Spleen (tissue), 11 donors: ENCODE data around the gene GIPC3. TPM values are rescaled to one million over a fixed set of nuclear protein-coding genes. Genes with fewer than 3 reads are reported as not detected.
"Not testable (repeated sequence)": the region's sequence is repeated elsewhere in the genome, so short reads cannot be mapped to it uniquely, and the experiment has no call there.

ENCODE experiments used
- DNase-seq: peaks from one replicate; pipeline ENCODE4 v3.0.0-alpha.2; 2020
- H3K27ac ChIP-seq, 8 donors: fragments of 200-600 bp; sonication (generic) in 7 of 8; 1 replicate in 4 of 8; 2 replicates in 4 of 8; pipeline versions ENCODE4 v1.5.0 to v1.8.0; 2016 to 2021; ENCODE audit warnings: inconsistent platforms in 4 of 8, mild to moderate bottlenecking in 4 of 8, moderate library complexity in 1 of 8
- H3K27me3 ChIP-seq, 7 donors: fragments of 200-600 bp; sonication (generic) in 6 of 7; replicated peaks in 1 of 7; 1 replicate in 4 of 7; 2 replicates in 3 of 7; pipeline versions ENCODE4 v1.5.0 to v1.8.0; 2016 to 2021; ENCODE audit warnings: inconsistent platforms in 3 of 7, mild to moderate bottlenecking in 1 of 7
- H3K36me3 ChIP-seq, 6 donors: fragments of 200-600 bp; sonication (generic) in 5 of 6; 1 replicate in 4 of 6; 2 replicates in 2 of 6; pipeline versions ENCODE4 v1.5.0 to v1.8.0; 2016 to 2021; ENCODE audit warnings: inconsistent platforms in 2 of 6
- H3K4me1 ChIP-seq, 6 donors: fragments of 200-600 bp; sonication (generic) in 5 of 6; 1 replicate in 3 of 6; 2 replicates in 3 of 6; pipeline versions ENCODE4 v1.5.0 to v1.8.0; 2016 to 2021; ENCODE audit warnings: inconsistent platforms in 3 of 6
- H3K4me3 ChIP-seq, 8 donors: fragments of 200-600 bp; sonication (generic) in 7 of 8; 1 replicate in 4 of 8; 2 replicates in 4 of 8; pipeline versions ENCODE4 v1.5.0 to v1.8.0; 2016 to 2021; ENCODE audit warnings: inconsistent platforms in 4 of 8, mild to moderate bottlenecking in 4 of 8, moderate library complexity in 2 of 8
- H3K9me3 ChIP-seq, 8 donors: fragments of 200-600 bp; sonication (generic) in 7 of 8; 1 replicate in 4 of 8; 2 replicates in 4 of 8; pipeline versions ENCODE4 v1.5.0 to v1.8.0; 2016 to 2021; ENCODE audit warnings: inconsistent platforms in 4 of 8
- POLR2A ChIP-seq, 3 donors: fragments of 450-650 bp; IDR thresholded peaks; one replicate each; pipeline ENCODE4 v1.5.1; 2017; ENCODE audit warnings: antibody characterized with exemption in 3 of 3, mild to moderate bottlenecking in 1 of 3
- POLR2AphosphoS5 ChIP-seq, 3 donors: sonication (generic); formaldehyde crosslinking; IDR thresholded peaks; one replicate each; pipeline ENCODE4 v1.5.1; 2017; ENCODE audit warnings: antibody characterized with exemption in 3 of 3
- WGBS, 5 donors: extraction: QIAGEN DNeasy Blood & Tissue Kit in 3 of 5; methylation state at CpG; one replicate each; pipeline versions ENCODE4 v1.1.5 to v1.1.7; 2013 to 2018; 5-methylcytosine and 5-hydroxymethylcytosine counted together
- intact Hi-C: fragments of 100-400 bp; cut with DNase I; formaldehyde crosslinking; loops from one replicate; pipeline ENCODE4 v1.15.0; 2023; ENCODE audit warnings: low total_unique reads
- polyA plus RNA-seq, 3 donors: library from polyadenylated mRNA; stranded (reverse); fragments of 200-250 nt; gene quantifications; one replicate each; pipeline ENCODE4 v1.2.1, GENCODE V29; 2013
- total RNA-seq, 7 donors: library from RNA; depleted of rRNA in 3 of 7; stranded (reverse); fragments of >200 nt in 3 of 7; fragmentation: NEBNext Ultra II Directional in 4 of 7; extraction: Animal tissue kit (Norgen Biotek cat#: 25700) in 4 of 7; gene quantifications; one replicate each; pipeline versions ENCODE4 v1.1.0 to v1.2.1, GENCODE V29; 2016 to 2021
- TF ChIP-seq, protein P1 (sequence below), 11 experiments: fragments of 200-600 bp in 7 of 11; fragments of 450-650 bp in 4 of 11; sonication (generic) in 4 of 11; IDR thresholded peaks in 8 of 11; conservative IDR thresholded peaks in 3 of 11; 1 replicate in 7 of 11; 2 replicates in 4 of 11; pipeline versions ENCODE4 v1.4.0 to v1.8.0; 2016 to 2021; ENCODE audit warnings: antibody characterized with exemption in 11 of 11, inconsistent platforms in 4 of 11, mild to moderate bottlenecking in 1 of 11
- donor health status: healthy with polysubstance abuse.
- donor health status: DM: no; HTN: no; CAD: no; lungs with moderate emphysema.
- donor health status: DM: no; HTN: no; CAD: no.
- donor health status: Bipolar disorder and iron deficiency.
- donor health status: healthy.
- donor health status: DM: no; HTN: no; CAD: no.
- donor health status: DM: yes; HTN: yes; CAD: no.

Gene GIPC3
- total and polyA plus RNA-seq, 10 donors = 0.80 to 9.2 (median 5.1) TPM

DNA sequence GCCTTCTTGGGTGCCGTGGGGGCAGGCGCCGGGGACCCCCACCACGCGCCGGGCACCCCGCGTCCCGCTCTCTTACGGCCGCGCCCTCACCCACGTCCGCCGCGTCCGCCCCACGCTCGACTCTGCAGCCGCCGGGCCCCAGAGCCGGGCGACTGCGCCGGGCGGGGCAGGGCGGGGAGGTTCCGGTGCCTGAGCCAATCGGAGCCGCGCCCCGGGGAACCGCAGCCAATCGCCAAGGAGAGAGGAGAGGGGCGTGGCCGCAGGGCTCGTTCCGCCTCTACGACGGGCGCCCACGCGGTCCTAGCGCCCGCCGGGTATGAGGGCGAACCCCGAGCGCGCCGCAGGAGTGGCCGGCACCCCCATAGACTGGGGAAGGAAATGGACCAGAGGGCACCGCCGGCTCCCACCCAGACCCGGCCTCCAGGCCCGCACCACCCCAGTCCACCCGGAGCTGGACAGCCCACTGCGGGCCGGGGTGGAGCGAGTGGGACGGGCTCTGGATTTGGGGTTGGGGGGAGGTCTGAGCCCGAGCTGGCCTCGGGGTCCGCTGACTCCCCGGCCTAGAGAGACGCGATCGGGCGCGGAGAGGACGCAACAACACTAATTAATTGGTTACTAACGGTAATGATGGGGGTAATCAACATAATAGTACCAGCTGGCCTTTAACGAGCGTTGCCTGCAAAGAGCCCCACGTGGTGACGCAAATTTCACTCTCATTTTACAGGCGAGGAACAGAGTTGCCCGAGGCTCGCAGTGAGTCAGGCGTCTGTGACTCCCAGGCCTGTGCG is 27.6 kb upstream of the GIPC3 start, which contains the start of gene MFSD12:
Gene MFSD12 (minus strand): TSS at position 126 of the 788 bp plus-strand sequence. CDS start 183 bp downstream, outside the sequence.
- intact Hi-C loops = loop anchor here (10.0 kb wide), 1 partner anchor 57 kb away; no protein-coding TSS in a partner anchor

DNA sequence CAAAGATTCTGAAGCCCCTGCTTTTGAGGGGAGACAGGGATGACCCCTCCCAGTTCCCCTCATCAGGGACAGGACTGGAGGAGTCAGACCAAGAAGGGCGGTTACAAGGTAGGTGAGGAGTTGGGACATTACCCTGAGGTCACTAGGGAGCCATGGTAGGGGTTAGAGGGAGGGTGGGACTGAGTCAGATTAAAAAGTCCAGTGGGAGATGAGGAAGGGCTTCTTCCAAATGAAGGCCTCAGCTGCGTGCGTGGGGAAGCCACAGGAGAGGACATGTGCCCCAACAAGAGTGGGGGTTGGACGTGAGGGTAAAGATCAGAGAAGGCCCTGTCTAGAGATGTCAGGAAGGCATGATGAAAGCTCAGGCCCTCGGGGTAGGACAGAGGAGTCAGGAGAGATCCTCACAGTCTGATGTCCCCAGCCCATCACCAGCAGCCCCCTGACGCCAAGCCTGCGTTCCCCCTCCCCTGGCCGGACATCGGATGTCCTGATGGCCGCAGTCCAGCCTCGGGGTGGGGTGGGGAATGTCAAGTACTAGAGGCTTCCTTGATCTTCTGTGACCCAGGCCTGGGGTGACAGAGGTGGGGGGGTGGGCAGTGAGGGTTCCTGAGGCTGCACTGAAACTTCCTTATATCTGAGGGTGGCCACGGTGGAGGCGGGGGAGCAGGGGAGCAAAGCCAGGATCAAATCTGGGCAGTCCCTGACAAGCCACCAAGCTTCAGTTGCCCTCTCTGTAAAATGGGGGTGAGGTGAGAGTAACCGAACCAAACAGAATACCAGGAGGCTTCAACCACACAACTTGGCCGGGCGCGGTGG is 21.4 kb upstream of the GIPC3 start:
- Histone ChIP-seq H3K36me3 (no peaks in the 10 kb centered on the region), H3K4me3 (no peak overlapping the region), H3K27me3 (no peaks in the 10 kb centered on the region), H3K27ac (no peak overlapping the region), H3K9me3 (no peaks in the 10 kb centered on the region), H3K4me1 (peaks cover 0 to 20% (median 6%) of the 10 kb centered on the region in 6 donors)
- DNase-seq = no peak
- TF ChIP-seq, protein P1, sequence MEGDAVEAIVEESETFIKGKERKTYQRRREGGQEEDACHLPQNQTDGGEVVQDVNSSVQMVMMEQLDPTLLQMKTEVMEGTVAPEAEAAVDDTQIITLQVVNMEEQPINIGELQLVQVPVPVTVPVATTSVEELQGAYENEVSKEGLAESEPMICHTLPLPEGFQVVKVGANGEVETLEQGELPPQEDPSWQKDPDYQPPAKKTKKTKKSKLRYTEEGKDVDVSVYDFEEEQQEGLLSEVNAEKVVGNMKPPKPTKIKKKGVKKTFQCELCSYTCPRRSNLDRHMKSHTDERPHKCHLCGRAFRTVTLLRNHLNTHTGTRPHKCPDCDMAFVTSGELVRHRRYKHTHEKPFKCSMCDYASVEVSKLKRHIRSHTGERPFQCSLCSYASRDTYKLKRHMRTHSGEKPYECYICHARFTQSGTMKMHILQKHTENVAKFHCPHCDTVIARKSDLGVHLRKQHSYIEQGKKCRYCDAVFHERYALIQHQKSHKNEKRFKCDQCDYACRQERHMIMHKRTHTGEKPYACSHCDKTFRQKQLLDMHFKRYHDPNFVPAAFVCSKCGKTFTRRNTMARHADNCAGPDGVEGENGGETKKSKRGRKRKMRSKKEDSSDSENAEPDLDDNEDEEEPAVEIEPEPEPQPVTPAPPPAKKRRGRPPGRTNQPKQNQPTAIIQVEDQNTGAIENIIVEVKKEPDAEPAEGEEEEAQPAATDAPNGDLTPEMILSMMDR (IDR thresholded peaks at IDR 0.05 in 8 of 11, conservative IDR thresholded peaks at IDR 0.05 in 3 of 11) = no peak
- TF ChIP-seq POLR2AphosphoS5 (IDR thresholded peaks at IDR 0.05) = no peak
- no peak for TF ChIP-seq POLR2A (IDR thresholded peaks at IDR 0.05)
- WGBS, 5 donors = 72 to 81% (median 74%) methylated on average over 17 of the region's 17 CpGs
- intact Hi-C loops = no loop called here

More for the DNA sequence above, 27.6 kb upstream of the GIPC3 start, which contains the start of gene MFSD12:
- Histone ChIP-seq H3K27ac (peak within 1 kb of the TSS; percentile 72 to 90 (median 85)), H3K4me1 (peaks cover 38 to 77% (median 60%) of the 10 kb centered on the region in 6 donors), H3K9me3 (no peaks in the 10 kb centered on the region), H3K27me3 (no peaks in the 10 kb centered on the region), H3K36me3 (no peaks in the 10 kb centered on the region), H3K4me3 (peak within 1 kb of the TSS; percentile 81 to 99 (median 92))
- 0 to 1% (median 1%) methylated on average over 17 to 81 of the region's 81 CpGs for WGBS, 5 donors
- peak; percentile 97 for DNase-seq
- TF ChIP-seq, protein P1 (IDR thresholded peaks at IDR 0.05 in 8 of 11, conservative IDR thresholded peaks at IDR 0.05 in 3 of 11) = peak in 2 of 11 experiments; percentile 20 to 41
- TF ChIP-seq POLR2AphosphoS5 (IDR thresholded peaks at IDR 0.05) (peak; percentile 93 to 97 (median 95)), POLR2A (IDR thresholded peaks at IDR 0.05) (peak in 1 of 3 donors; percentile 90)

DNA sequence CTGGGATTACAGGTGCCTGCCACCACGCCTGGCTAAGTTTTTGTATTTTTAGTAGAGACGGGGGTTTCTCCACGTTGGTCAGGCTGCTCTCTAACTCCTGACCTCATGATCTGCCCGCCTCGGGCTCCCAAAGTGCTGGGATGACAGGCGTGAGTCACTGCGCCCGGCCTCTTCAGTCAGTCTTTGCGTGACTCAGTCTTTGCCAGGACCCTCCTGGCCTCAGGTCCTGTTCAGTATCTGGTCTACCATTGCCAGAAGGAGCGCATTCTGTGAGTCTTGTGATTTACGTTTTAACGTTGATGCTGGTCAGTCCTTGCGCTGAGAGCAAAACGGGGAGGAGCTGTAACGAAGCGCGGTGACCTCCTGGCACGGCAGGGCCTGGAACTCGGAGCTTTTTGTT is 20.1 kb upstream of the GIPC3 start:
- WGBS, 5 donors = 88 to 95% (median 92%) methylated on average over 19 of the region's 19 CpGs
- intact Hi-C loops = no loop called here
- TF ChIP-seq POLR2AphosphoS5 (IDR thresholded peaks at IDR 0.05) = no peak
- TF ChIP-seq POLR2A (IDR thresholded peaks at IDR 0.05) = no peak
- TF ChIP-seq, protein P1 (IDR thresholded peaks at IDR 0.05 in 8 of 11, conservative IDR thresholded peaks at IDR 0.05 in 3 of 11) = no peak
- H3K9me3 ChIP-seq = no peaks in the 10 kb centered on the region
- no peak overlapping the region for H3K4me3 ChIP-seq
- H3K27ac ChIP-seq = no peak overlapping the region
- no peaks in the 10 kb centered on the region for H3K27me3 ChIP-seq
- H3K4me1 ChIP-seq = peaks cover 0 to 12% (median 5%) of the 10 kb centered on the region in 6 donors
- DNase-seq = no peak
- H3K36me3 ChIP-seq = no peaks in the 10 kb centered on the region

DNA sequence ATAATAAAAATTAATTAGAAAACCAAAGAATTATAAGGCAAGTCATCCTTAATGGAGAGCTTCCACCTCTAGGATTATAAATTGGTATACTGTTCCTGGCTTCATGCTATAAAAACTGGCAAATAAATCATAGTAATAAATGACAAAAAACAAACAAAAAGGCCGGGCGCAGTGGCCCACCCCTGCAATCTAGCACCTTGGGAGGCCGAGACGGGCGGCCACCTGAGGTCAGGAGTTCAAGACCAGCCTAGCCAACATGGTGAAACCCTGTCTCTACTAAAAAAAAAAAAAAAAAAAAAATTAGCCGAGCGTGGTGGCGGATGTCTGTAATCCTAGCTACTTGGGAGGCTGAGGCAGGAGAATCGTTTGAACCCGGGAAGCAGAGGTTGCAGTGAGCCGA is 15.2 kb upstream of the GIPC3 start:
- intact Hi-C loops, H3K27ac ChIP-seq, DNase-seq, H3K9me3 ChIP-seq, H3K4me3 ChIP-seq, H3K36me3 ChIP-seq, H3K27me3 ChIP-seq: not testable (repeated sequence)
- 90 to 94% (median 92%) methylated on average over 10 to 11 of the region's 11 CpGs for WGBS, 5 donors
- H3K4me1 ChIP-seq = peaks cover 0 to 33% (median 19%) of the 10 kb centered on the region in 6 donors
